HepG2 (cell line): Measurements from ENCODE around the gene SLC66A3.

Experiments used
- EP300 ChIP-seq, 3 experiments: sonication (generic) in 1 of 3; formaldehyde crosslinking in 1 of 3; IDR thresholded peaks; 2 replicates each; pipeline versions ENCODE4 v1.5.1 to v1.6.1; 2011 to 2020; ENCODE audit warnings: low read depth in 2 of 3, low read length in 2 of 3, borderline replicate concordance in 1 of 3, improper control_type of control experiment in 1 of 3, mild to moderate bottlenecking in 1 of 3, missing genetic modification reagents in 1 of 3, moderate library complexity in 1 of 3
- JUN ChIP-seq: sonication (generic); formaldehyde crosslinking; IDR thresholded peaks from 2 replicates; pipeline ENCODE4 v1.4.0; 2020; ENCODE audit warnings: mild to moderate bottlenecking, missing genetic modification reagents
- MAFF ChIP-seq: IDR thresholded peaks from 2 replicates; pipeline ENCODE4 v1.6.1; 2011; ENCODE audit warnings: low read depth, low read length, improper control_type of control experiment
- RAD51 ChIP-seq: fragments of 450-650 bp; IDR thresholded peaks from 2 replicates; pipeline ENCODE4 v1.6.1; 2016; ENCODE audit warnings: borderline replicate concordance
- SRF ChIP-seq: IDR thresholded peaks from 2 replicates; pipeline ENCODE4 v1.6.1; 2011; ENCODE audit warnings: mild to moderate bottlenecking, low read depth, low read length, moderate library complexity
- TBL1XR1 ChIP-seq: fragments of 150-350 bp; IDR thresholded peaks from 2 replicates; pipeline ENCODE4 v1.6.1; 2014; ENCODE audit warnings: borderline replicate concordance, low read length; ENCODE audit not compliant: partially characterized antibody
- ZNF383 ChIP-seq: sonication (generic); formaldehyde crosslinking; IDR thresholded peaks from 2 replicates; pipeline ENCODE4 v1.4.0; 2020; ENCODE audit warnings: missing genetic modification reagents, mild to moderate bottlenecking, borderline replicate concordance
- ZNF775 ChIP-seq: sonication (generic); formaldehyde crosslinking; IDR thresholded peaks from 2 replicates; pipeline ENCODE4 v1.4.0; 2020; ENCODE audit warnings: missing genetic modification reagents, mild to moderate bottlenecking, moderate library complexity, borderline replicate concordance
- ZNF776 ChIP-seq: sonication (generic); formaldehyde crosslinking; IDR thresholded peaks from 2 replicates; pipeline ENCODE4 v1.4.0; 2020; ENCODE audit warnings: mild to moderate bottlenecking, missing genetic modification reagents
- TF ChIP-seq, protein P1 (sequence below): sonication (generic); formaldehyde crosslinking; IDR thresholded peaks from 2 replicates; pipeline ENCODE4 v1.5.0; 2020; ENCODE audit warnings: mild to moderate bottlenecking, missing genetic modification reagents, moderate library complexity
- TF ChIP-seq, protein P2 (sequence below): sonication (generic); formaldehyde crosslinking; IDR thresholded peaks from 2 replicates; pipeline ENCODE4 v1.5.0; 2020; ENCODE audit warnings: missing genetic modification reagents
- TF ChIP-seq, protein P3 (sequence below): fragments of 450-650 bp; IDR thresholded peaks from 2 replicates; pipeline ENCODE4 v1.6.1; 2017; ENCODE audit warnings: mild to moderate bottlenecking

DNA sequence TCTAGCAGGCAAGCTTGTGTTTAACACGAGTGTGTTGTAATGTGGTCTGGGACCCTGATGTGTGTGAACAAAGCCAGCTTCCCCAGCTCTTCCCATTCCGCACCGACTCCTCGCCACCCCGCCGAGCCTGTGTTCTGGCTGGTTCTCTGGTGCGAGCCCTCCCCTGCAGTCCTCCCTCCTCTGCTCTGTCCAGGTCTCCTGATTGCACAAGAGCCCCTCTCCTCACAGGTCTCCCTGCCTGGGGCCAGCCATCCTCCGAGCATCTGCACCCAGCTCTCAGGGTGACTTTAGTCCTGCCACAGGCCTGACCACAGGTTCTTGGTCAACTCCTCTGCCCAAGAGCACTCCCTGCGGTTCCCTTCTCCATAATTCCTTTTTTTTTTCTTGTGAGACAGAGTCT, 13.2 kb downstream of the SLC66A3 start:
- TF ChIP-seq, protein P1, sequence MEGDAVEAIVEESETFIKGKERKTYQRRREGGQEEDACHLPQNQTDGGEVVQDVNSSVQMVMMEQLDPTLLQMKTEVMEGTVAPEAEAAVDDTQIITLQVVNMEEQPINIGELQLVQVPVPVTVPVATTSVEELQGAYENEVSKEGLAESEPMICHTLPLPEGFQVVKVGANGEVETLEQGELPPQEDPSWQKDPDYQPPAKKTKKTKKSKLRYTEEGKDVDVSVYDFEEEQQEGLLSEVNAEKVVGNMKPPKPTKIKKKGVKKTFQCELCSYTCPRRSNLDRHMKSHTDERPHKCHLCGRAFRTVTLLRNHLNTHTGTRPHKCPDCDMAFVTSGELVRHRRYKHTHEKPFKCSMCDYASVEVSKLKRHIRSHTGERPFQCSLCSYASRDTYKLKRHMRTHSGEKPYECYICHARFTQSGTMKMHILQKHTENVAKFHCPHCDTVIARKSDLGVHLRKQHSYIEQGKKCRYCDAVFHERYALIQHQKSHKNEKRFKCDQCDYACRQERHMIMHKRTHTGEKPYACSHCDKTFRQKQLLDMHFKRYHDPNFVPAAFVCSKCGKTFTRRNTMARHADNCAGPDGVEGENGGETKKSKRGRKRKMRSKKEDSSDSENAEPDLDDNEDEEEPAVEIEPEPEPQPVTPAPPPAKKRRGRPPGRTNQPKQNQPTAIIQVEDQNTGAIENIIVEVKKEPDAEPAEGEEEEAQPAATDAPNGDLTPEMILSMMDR (CRISPR knock-in tag), result no peak
- TF ChIP-seq ZNF775 (CRISPR knock-in tag), result no peak
- TF ChIP-seq RAD51, result no peak
- no peak for TF ChIP-seq TBL1XR1
- TF ChIP-seq MAFF, result no peak
- no peak for TF ChIP-seq ZNF383 (CRISPR knock-in tag)
- TF ChIP-seq, protein P2, sequence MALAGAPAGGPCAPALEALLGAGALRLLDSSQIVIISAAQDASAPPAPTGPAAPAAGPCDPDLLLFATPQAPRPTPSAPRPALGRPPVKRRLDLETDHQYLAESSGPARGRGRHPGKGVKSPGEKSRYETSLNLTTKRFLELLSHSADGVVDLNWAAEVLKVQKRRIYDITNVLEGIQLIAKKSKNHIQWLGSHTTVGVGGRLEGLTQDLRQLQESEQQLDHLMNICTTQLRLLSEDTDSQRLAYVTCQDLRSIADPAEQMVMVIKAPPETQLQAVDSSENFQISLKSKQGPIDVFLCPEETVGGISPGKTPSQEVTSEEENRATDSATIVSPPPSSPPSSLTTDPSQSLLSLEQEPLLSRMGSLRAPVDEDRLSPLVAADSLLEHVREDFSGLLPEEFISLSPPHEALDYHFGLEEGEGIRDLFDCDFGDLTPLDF (CRISPR knock-in tag), result no peak
- no peak for TF ChIP-seq JUN (CRISPR knock-in tag)
- TF ChIP-seq, protein P3, sequence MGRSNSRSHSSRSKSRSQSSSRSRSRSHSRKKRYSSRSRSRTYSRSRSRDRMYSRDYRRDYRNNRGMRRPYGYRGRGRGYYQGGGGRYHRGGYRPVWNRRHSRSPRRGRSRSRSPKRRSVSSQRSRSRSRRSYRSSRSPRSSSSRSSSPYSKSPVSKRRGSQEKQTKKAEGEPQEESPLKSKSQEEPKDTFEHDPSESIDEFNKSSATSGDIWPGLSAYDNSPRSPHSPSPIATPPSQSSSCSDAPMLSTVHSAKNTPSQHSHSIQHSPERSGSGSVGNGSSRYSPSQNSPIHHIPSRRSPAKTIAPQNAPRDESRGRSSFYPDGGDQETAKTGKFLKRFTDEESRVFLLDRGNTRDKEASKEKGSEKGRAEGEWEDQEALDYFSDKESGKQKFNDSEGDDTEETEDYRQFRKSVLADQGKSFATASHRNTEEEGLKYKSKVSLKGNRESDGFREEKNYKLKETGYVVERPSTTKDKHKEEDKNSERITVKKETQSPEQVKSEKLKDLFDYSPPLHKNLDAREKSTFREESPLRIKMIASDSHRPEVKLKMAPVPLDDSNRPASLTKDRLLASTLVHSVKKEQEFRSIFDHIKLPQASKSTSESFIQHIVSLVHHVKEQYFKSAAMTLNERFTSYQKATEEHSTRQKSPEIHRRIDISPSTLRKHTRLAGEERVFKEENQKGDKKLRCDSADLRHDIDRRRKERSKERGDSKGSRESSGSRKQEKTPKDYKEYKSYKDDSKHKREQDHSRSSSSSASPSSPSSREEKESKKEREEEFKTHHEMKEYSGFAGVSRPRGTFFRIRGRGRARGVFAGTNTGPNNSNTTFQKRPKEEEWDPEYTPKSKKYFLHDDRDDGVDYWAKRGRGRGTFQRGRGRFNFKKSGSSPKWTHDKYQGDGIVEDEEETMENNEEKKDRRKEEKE, result no peak
- TF ChIP-seq SRF, result no peak
- TF ChIP-seq ZNF776 (CRISPR knock-in tag), result no peak
- TF ChIP-seq EP300 (IDR thresholded peaks at IDR 0.05; ENCODE audit: low read depth in 2 of 2, low read length in 2 of 2), result no peak
- no peak for TF ChIP-seq EP300 (CRISPR knock-in tag; IDR thresholded peaks at IDR 0.05; ENCODE audit: borderline replicate concordance)
